Measurements from ENCODE around the gene PPP1R3C. TPM values are rescaled to one million over a fixed set of nuclear protein-coding genes. Genes with fewer than 3 reads are reported as not detected.

PPP1R3C gene
- total and polyA plus RNA-seq, 2 donors (not counting 3 experiments of a cell fraction or from before 2014, with no cell fraction given), result 1.6 to 2.0 TPM

DNA sequence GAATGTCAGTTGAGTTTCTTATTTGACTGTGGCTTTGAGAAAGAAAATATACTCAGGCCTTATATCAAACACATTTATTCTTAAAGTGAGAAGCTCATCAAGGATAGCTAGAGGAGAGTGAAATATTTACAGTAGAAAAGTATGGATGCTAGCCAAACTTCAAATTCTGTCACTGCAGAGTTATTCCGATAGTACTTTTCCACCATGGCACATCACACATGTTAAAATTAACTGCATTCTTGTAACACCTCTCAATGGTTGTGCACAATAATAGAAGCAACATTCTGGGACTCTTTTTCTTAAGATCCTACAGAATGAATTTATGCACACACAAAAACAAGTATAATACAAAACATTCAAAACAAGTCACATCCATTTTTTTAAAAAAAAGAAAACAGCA is 4.5 kb downstream of the PPP1R3C start:
- TF ChIP-seq JUN (IDR thresholded peaks at IDR 0.05; ENCODE audit: borderline replicate concordance, insufficient read depth, insufficient read length, low read depth) (no peak), FOS (IDR thresholded peaks at IDR 0.05; ENCODE audit: borderline replicate concordance, insufficient read depth, low read length) (no peak), GATA2 (IDR thresholded peaks at IDR 0.05; ENCODE audit: insufficient read depth, insufficient read length, low read depth, low read length) (no peak), MYC (IDR thresholded peaks at IDR 0.05; ENCODE audit: low read depth, low read length) (no peak), POLR2AphosphoS5 (IDR thresholded peaks at IDR 0.05; ENCODE audit: insufficient read depth, low read depth, low read length) (no peak), POLR2A (IDR thresholded peaks at IDR 0.05; ENCODE audit: low read depth, low read length) (no peak)
- Histone ChIP-seq H3K4me1 (ENCODE audit: control insufficient read depth, extremely low read depth, insufficient read depth, low read length) (peaks cover 7% of the 10 kb centered on the region), H3K9me3 (replicated peaks; ENCODE audit: control insufficient read depth, insufficient read depth, low read length) (no peaks in the 10 kb centered on the region), H2AFZ (ENCODE audit: low read depth, low read length) (no peak overlapping the region), H3K27me3 (ENCODE audit: control insufficient read depth in 2 of 2, insufficient read depth in 2 of 2, low read length in 2 of 2) (no peaks in the 10 kb centered on the region), H3K79me2 (ENCODE audit: control insufficient read depth, insufficient read depth, low read length) (no peaks in the 10 kb centered on the region), H3K4me2 (ENCODE audit: insufficient read depth, low read length) (no peak overlapping the region), H3K9ac (replicated peaks; ENCODE audit: extremely low read depth, insufficient read depth, low read length) (no peak overlapping the region), H3K9me1 (replicated peaks; ENCODE audit: control insufficient read depth, extremely low read depth, insufficient read depth, low read length) (no peaks in the 10 kb centered on the region), H3K4me3 (replicated peaks in 1 of 3; ENCODE audit: insufficient read depth in 1 of 3, low read depth in 1 of 3, low read length in 3 of 3) (no peak overlapping the region), H4K20me1 (replicated peaks; ENCODE audit: control insufficient read depth, extremely low read depth, insufficient read depth, low read length) (no peaks in the 10 kb centered on the region), H3K27ac (ENCODE audit: insufficient read depth, low read depth, low read length) (no peak overlapping the region), H3K36me3 (ENCODE audit: control insufficient read depth in 2 of 2, extremely low read depth in 1 of 2, insufficient read depth in 2 of 2, low read length in 2 of 2) (peaks cover 0 to 9% of the 10 kb centered on the region in 2 experiments)
- ChIA-PET POLR2A (no interaction called here), CTCF (interaction anchor here (1.7 kb wide), 1 partner anchor 330 kb away, joined by 7 read pairs; no protein-coding TSS in a partner anchor)
- no TSS peak for BruUV-seq (replicated peaks)
- no peak for FAIRE-seq
- intact Hi-C loops (cut with micrococcal nuclease) (no loop called here), dilution Hi-C loops (cut with MboI; ENCODE audit: extremely low pct_ligation_motif_present, low sequenced_read_pairs) (no loop called here)
- DNase-seq (ENCODE audit: low read depth, low spot score), result no peak

DNA sequence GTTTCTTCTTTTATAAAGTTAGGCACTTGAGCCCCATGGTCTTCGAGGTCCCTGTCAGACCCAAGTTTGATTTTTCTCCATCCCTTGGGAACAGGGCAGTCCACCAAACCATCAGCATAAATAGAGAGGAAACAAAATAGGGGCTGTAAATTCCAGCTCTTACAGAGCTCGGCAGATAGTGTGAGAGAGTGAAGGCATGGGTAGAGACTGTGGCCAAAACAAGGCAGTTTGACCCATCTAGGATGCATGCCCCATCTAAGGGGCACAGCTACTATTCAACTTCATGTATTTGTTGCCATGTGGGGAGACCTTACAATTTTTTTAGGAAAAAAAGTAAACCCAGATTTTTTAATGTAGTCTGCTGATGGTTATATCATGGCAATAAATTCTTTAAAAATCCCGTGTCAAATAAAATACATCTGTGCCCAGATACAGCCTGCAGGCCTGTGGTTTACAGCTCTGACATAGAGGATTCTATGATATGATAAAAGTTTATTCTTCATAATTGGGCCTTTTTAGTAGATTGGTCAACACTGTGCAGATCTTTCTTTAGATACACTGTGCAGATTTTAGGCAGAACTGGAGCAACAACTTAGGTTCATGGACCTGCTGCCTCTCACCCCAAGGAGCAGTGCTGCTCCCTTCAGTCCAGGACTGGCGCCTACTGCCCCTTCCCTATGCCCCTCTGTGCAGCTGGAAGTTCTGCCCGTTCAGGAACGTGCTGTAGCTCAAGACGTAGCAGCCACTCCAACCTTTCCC is 5.3 kb downstream of the PPP1R3C start:
- no peaks in the 10 kb centered on the region for H4K20me1 ChIP-seq (replicated peaks; ENCODE audit: control insufficient read depth, extremely low read depth, insufficient read depth, low read length)
- dilution Hi-C loops (cut with MboI; ENCODE audit: extremely low pct_ligation_motif_present, low sequenced_read_pairs) (no loop called here), intact Hi-C loops (cut with micrococcal nuclease) (no loop called here)
- H3K4me1 ChIP-seq (ENCODE audit: control insufficient read depth, extremely low read depth, insufficient read depth, low read length), result peaks cover 4% of the 10 kb centered on the region
- TF ChIP-seq MYC (IDR thresholded peaks at IDR 0.05; ENCODE audit: low read depth, low read length) (no peak), GATA2 (IDR thresholded peaks at IDR 0.05; ENCODE audit: insufficient read depth, insufficient read length, low read depth, low read length) (no peak), POLR2AphosphoS5 (IDR thresholded peaks at IDR 0.05; ENCODE audit: insufficient read depth, low read depth, low read length) (no peak)
- H3K9ac ChIP-seq (replicated peaks; ENCODE audit: extremely low read depth, insufficient read depth, low read length), result no peak overlapping the region
- BruUV-seq (replicated peaks), result no TSS peak
- CTCF ChIA-PET, result interaction anchor here (0.8 to 2.6 kb wide), 3 partner anchors 8 to 69 kb away, joined by 4 to 12 read pairs (median 4); no protein-coding TSS in a partner anchor
- no peak overlapping the region for H2AFZ ChIP-seq (ENCODE audit: low read depth, low read length)
- peaks cover 0 to 9% of the 10 kb centered on the region in 2 experiments for H3K36me3 ChIP-seq (ENCODE audit: control insufficient read depth in 2 of 2, extremely low read depth in 1 of 2, insufficient read depth in 2 of 2, low read length in 2 of 2)
- H3K27ac ChIP-seq (ENCODE audit: insufficient read depth, low read depth, low read length), result no peak overlapping the region
- H3K4me3 ChIP-seq (replicated peaks in 1 of 3; ENCODE audit: insufficient read depth in 1 of 3, low read depth in 1 of 3, low read length in 3 of 3), result no peak overlapping the region
- no peaks in the 10 kb centered on the region for H3K9me3 ChIP-seq (replicated peaks; ENCODE audit: control insufficient read depth, insufficient read depth, low read length)
- POLR2A ChIA-PET, result no interaction called here
- no peak for DNase-seq (ENCODE audit: low read depth, low spot score)
- H3K79me2 ChIP-seq (ENCODE audit: control insufficient read depth, insufficient read depth, low read length), result no peaks in the 10 kb centered on the region
- no peaks in the 10 kb centered on the region for H3K9me1 ChIP-seq (replicated peaks; ENCODE audit: control insufficient read depth, extremely low read depth, insufficient read depth, low read length)
- FAIRE-seq, result no peak
- H3K27me3 ChIP-seq (ENCODE audit: control insufficient read depth in 2 of 2, insufficient read depth in 2 of 2, low read length in 2 of 2), result no peaks in the 10 kb centered on the region
- no peak overlapping the region for H3K4me2 ChIP-seq (ENCODE audit: insufficient read depth, low read length)

Measured in endothelial cell of umbilical vein (primary cell).